Muscle layer of colon (tissue), 2 donors: ENCODE measurements around the gene IL27RA.
"Not testable (repeated sequence)": the region's sequence is repeated elsewhere in the genome, so short reads cannot be mapped to it uniquely, and the experiment has no call there.

Experiments used
- H3K27ac ChIP-seq: one replicate; pipeline ENCODE4 v1.7.0; 2013; ENCODE audit warnings: low read depth, mild to moderate bottlenecking, low read length, moderate library complexity
- H3K27me3 ChIP-seq, 2 donors: one replicate each; pipeline ENCODE4 v1.7.0; 2013; ENCODE audit warnings: low read length in 2 of 2, mild to moderate bottlenecking in 2 of 2; ENCODE audit not compliant: insufficient read depth in 2 of 2, control insufficient read depth in 1 of 2
- H3K36me3 ChIP-seq: one replicate; pipeline ENCODE4 v1.7.0; 2013; ENCODE audit warnings: mild to moderate bottlenecking, low read length; ENCODE audit not compliant: insufficient read depth
- H3K4me1 ChIP-seq: one replicate; pipeline ENCODE4 v1.7.0; 2013; ENCODE audit warnings: mild to moderate bottlenecking, low read length; ENCODE audit not compliant: insufficient read depth
- H3K4me3 ChIP-seq, 2 donors: one replicate each; pipeline ENCODE4 v1.7.0; 2013; ENCODE audit warnings: low read length in 2 of 2, low read depth in 1 of 2, mild to moderate bottlenecking in 1 of 2, moderate library complexity in 1 of 2
- H3K9ac ChIP-seq: one replicate; pipeline ENCODE4 v1.7.0; 2013; ENCODE audit warnings: low read length
- H3K9me3 ChIP-seq: one replicate; pipeline ENCODE4 v1.7.0; 2013; ENCODE audit warnings: mild to moderate bottlenecking, low read length
- donor health status: abdominal sarcoma.
- donor health status: Adenocarcinoma of cecum.

Gene IL27RA

DNA sequence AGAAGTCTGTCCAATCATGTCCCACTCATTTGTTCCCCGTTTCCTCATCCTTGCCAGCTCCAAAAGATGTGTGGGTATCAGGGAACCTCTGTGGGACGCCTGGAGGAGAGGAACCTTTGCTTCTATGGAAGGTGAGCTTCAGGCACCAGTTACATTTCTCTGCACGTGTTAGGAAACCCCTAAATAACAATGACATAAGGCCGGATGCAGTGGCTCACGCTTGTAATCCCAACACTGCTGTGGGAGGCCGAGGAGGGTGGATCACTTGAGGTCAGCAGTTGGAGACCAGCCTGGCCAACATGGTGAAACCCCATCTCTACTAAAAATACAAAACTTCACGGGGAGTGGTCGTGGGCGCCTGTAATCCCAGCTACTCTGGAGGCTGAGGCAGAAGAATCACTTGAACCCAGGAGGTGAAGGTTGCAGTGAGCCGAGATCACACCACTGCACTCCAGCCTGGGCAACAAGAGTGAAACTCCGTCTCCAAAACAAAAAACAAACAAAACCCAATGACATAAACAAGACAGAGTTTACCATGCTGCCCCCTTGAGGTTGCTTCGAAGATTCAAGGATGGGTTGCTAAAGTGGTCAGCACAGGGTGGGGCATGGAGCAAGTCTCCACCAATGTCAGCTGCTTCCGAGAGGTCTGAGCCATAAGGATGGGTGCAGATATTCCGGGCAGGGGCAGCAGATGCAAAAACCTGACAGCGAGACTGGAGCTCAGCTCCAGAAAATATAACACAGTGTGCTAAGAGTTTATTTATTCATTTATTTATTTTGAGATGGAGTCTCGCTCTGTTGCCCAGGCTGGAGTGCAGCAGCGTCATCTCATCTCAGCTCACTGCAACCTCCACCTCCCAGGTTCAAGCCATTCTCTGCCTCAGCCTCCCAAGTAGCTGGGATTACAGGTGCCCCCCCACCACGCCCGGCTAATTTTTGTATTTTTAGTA lies 11.4 kb downstream of the IL27RA start:
- H3K9ac ChIP-seq, H3K27ac ChIP-seq, H3K27me3 ChIP-seq, H3K4me3 ChIP-seq, H3K4me1 ChIP-seq, H3K9me3 ChIP-seq, H3K36me3 ChIP-seq: not testable (repeated sequence)

DNA sequence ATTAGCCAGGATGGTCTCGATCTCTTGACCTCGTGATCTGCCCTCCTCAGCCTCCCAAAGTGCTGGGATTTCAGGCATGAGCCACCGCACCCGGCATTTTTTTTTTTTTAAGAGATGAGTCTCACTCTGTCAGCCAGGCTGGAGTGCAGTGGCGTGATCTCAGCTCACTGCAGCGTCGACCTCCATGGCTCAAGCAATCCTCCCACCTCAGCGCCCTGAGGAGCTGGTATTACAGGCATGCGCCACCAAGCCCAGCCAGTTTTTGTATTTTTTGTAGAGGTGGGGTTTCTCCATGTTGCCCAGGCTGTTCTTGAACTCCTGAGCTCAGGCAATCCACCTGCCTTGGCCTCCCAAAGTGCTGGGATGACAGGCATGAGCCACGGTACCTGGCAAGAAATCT lies 16.3 kb downstream of the IL27RA start:
- not testable (repeated sequence) for H3K9me3 ChIP-seq, H3K27ac ChIP-seq, H3K27me3 ChIP-seq, H3K9ac ChIP-seq, H3K36me3 ChIP-seq, H3K4me3 ChIP-seq, H3K4me1 ChIP-seq

DNA sequence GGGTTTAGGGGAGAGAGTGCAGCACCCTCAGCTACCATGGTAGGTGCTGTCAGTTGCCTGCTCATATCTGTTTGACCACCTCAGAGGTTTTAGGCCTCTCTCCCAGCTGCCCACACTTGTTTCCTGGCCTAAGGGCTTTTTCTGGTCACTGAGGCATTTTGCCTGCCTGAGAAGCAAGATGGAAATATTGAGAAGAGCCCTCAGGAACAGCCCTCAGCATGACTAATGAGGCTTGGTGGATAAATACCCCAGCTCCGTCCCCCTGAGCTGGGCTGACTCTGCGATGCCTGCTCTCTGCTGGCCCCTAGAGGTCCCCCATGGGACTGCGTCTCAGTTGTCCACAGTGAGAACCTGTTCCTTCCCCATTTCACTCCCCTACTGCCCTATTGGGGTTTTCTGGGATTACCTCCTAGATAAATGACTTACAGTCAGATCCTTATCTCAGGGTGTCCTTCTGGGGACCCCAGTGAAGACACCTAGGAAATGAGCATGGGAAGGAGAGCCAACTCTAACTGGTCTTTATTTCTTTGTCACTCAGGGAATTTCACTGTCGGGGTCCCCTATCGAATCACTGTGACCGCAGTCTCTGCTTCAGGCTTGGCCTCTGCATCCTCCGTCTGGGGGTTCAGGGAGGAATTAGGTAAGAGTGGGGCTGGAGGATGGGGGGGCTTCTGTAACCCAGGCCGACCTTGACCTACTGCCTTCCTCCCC lies 17.0 kb downstream of the IL27RA start:
- H3K36me3 ChIP-seq: no peaks in the 10 kb centered on the region
- H3K9ac ChIP-seq: no peak overlapping the region
- peaks cover 7% of the 10 kb centered on the region for H3K9me3 ChIP-seq

DNA sequence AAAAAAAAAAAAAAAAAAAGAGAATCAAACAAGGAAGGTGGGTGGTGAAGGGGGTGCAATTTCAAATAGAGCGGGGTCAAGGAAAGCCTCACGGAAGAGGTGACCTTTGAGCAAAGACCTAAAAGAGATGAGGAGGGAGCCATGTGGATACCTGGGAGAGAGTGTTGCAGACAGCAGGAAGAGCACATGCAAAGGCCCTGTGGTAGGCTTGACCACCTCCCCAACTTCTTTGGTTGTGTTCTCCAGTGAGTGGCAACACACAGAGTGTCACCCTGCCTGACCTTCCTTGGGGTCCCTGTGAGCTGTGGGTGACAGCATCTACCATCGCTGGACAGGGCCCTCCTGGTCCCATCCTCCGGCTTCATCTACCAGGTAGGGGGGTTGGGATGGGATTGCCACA lies 18.9 kb downstream of the IL27RA start:
- Histone ChIP-seq H3K36me3 (no peaks in the 10 kb centered on the region), H3K4me3 (no peak overlapping the region), H3K4me1 (no peaks in the 10 kb centered on the region), H3K27ac (no peak overlapping the region), H3K9ac (no peak overlapping the region), H3K27me3 (no peaks in the 10 kb centered on the region), H3K9me3 (peaks cover 7% of the 10 kb centered on the region)

More for the DNA sequence above, 17.0 kb downstream of the IL27RA start:
- Histone ChIP-seq H3K4me3 (no peak overlapping the region), H3K4me1 (no peaks in the 10 kb centered on the region), H3K27me3 (no peaks in the 10 kb centered on the region), H3K27ac (no peak overlapping the region)

DNA sequence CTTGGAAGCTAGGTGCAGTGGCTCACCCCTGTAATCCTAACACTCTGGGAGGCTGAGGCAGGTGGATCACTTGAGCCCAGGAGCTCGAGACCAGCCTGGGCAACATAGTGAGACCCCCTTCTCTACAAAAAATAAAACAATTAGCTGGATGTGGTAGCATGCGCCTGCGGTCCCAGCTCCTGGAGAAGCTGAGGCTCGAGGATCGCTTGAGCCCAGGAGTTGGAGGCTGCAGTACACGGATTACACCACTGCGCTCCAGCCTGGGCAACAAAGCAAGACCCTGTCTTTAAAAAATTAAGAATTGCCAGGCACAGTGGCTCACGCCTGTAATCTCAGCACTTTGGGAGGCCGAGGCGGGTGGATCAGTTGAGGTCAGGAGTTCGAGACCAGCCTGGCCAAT lies 19.4 kb downstream of the IL27RA start:
- H3K27ac ChIP-seq, H3K9ac ChIP-seq, H3K27me3 ChIP-seq, H3K4me3 ChIP-seq, H3K36me3 ChIP-seq, H3K4me1 ChIP-seq, H3K9me3 ChIP-seq: not testable (repeated sequence)

DNA sequence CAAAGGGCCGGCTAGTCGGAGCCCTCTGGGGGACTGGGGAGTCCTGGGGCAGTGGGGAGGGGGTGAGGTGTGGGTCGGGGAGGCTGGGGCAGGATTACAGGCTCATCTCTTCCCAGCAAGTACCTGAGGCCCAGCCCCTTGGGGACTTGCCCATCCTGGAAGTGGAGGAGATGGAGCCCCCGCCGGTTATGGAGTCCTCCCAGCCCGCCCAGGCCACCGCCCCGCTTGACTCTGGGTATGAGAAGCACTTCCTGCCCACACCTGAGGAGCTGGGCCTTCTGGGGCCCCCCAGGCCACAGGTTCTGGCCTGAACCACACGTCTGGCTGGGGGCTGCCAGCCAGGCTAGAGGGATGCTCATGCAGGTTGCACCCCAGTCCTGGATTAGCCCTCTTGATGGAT lies 20.4 kb downstream of the IL27RA start:
- Histone ChIP-seq H3K4me3 (no peak overlapping the region), H3K27me3 (no peaks in the 10 kb centered on the region), H3K4me1 (no peaks in the 10 kb centered on the region), H3K36me3 (no peaks in the 10 kb centered on the region), H3K9ac (no peak overlapping the region), H3K27ac (no peak overlapping the region), H3K9me3 (peaks cover 7% of the 10 kb centered on the region)

DNA sequence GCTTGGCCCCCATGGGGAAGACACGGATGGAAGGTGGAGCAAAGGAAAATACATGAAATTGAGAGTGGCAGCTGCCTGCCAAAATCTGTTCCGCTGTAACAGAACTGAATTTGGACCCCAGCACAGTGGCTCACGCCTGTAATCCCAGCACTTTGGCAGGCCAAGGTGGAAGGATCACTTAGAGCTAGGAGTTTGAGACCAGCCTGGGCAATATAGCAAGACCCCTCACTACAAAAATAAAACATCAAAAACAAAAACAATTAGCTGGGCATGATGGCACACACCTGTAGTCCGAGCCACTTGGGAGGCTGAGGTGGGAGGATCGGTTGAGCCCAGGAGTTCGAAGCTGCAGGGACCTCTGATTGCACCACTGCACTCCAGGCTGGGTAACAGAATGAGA lies 20.9 kb downstream of the IL27RA start:
- no peaks in the 10 kb centered on the region for H3K27me3 ChIP-seq
- H3K9me3 ChIP-seq: peaks cover 7% of the 10 kb centered on the region
- H3K9ac ChIP-seq: no peak overlapping the region
- no peaks in the 10 kb centered on the region for H3K36me3 ChIP-seq
- H3K4me1 ChIP-seq: no peaks in the 10 kb centered on the region
- H3K27ac ChIP-seq: no peak overlapping the region
- H3K4me3 ChIP-seq: no peak overlapping the region

DNA sequence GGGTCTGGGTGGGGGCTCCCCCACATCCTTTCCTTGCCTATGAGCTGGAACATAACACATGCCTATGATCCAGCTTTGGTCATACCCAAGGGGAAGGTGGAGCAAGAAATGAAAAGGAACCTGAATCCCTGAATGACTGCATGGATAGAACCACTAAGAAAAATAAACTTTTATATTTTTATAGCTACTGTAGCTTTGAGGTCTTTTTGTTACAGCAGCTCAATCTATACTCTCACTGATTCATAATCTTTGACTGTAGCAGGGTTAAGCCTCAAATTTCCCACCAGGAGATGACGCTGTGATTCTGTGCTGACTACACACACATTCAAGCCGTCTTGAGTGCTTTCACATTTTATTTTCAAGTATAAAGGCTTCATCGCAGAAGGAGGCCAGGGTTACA lies 21.5 kb downstream of the IL27RA start:
- Histone ChIP-seq H3K27me3 (peaks cover 3 to 4% of the 10 kb centered on the region in 2 donors), H3K9ac (no peak overlapping the region), H3K4me3 (no peak overlapping the region), H3K27ac (no peak overlapping the region), H3K4me1 (peaks cover 3% of the 10 kb centered on the region), H3K36me3 (no peaks in the 10 kb centered on the region), H3K9me3 (peaks cover 7% of the 10 kb centered on the region)

DNA sequence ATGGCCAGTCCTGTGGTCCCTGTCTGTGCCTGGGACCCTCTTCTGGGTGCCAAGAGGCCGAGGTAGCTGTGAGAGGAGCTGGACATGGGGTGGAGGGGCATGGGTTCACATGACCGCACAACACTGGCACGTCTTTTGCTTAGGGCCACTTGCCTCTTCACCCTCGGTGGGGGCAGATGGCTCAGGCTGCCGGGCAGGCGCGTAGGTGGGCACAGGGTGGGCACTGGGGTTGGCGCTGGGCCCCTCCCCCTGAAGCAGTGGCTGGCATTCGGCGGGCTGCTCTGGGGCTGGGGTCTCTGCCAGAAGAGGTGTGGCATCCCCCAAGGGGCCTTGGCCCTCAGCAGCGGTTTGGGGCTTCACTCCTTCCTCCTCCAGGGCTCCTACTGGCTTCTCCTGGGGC lies 21.9 kb downstream of the IL27RA start:
- Histone ChIP-seq H3K27ac (no peak overlapping the region), H3K4me1 (peaks cover 5% of the 10 kb centered on the region), H3K36me3 (no peaks in the 10 kb centered on the region), H3K9ac (no peak overlapping the region), H3K4me3 (no peak overlapping the region), H3K9me3 (peaks cover 7% of the 10 kb centered on the region), H3K27me3 (peaks cover 8 to 9% of the 10 kb centered on the region in 2 donors)

DNA sequence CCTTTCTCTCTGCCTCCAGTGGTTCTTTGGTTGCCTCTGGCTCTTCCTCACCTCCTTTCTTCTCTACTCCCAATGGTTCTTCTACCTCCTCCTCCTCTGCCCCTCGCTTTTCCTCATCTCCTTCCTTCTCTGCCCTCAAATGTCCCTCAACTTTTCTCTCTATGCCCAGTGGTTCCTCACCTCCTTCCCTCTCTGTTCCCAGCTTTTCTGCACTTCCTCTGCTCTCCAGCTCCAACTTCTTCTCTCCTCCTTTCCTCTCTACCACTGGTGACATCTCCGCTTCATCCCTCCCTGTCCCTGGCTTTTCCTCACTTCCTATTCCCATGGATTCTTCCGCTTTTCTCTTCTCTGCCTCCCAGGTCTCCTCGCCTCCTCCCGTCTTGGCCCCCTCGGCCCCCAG lies 22.5 kb downstream of the IL27RA start:
- Histone ChIP-seq H3K4me1 (peaks cover 9% of the 10 kb centered on the region), H3K9me3 (peaks cover 7% of the 10 kb centered on the region), H3K27me3 (peaks cover 14 to 15% of the 10 kb centered on the region in 2 donors), H3K9ac (no peak overlapping the region), H3K36me3 (no peaks in the 10 kb centered on the region), H3K27ac (no peak overlapping the region), H3K4me3 (no peak overlapping the region)

DNA sequence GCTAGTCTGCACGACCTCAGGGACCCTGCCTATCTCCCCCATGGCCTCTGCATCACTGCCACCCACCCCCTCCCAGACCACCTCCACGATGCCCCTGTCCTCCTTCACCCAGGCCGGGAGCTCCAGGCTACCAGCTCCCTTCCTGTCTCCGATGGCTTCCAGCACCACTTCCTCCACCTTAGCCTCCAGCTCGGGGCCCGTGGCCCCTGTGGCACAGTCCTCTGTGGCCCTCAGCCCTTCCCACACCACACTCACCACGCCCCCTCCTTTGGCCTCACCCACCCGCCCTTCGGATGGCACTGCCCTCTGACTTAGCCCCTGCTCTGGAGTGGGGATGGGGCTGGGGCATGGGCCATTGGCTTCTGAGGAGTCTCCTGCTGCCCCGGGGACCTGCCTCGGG lies 23.2 kb downstream of the IL27RA start:
- Histone ChIP-seq H3K9ac (no peak overlapping the region), H3K9me3 (peaks cover 7% of the 10 kb centered on the region), H3K4me1 (peaks cover 9% of the 10 kb centered on the region), H3K4me3 (no peak overlapping the region), H3K27ac (no peak overlapping the region), H3K36me3 (no peaks in the 10 kb centered on the region), H3K27me3 (peaks cover 20% of the 10 kb centered on the region in 2 donors)
